K562 (cell line): ENCODE data around the gene PIKFYVE. TPM values are rescaled to one million over a fixed set of nuclear protein-coding genes. Genes with fewer than 3 reads are reported as not detected.

Experiments
- ATAC-seq: fragments of 200-7000 bp; cut with Tn5 transposase; 3 replicates; pipeline ENCODE4 v1.9.1; 2020; ENCODE audit warnings: moderate library complexity
- BruUV-seq: library from RNA; stranded (reverse); fragments of 400-500 nt; replicated peaks from 2 replicates; lab custom pipeline; 2021; lab: Mats Ljungman, UMichigan
- CTCF ChIA-PET: fragments of 300-600 bp; formaldehyde crosslinking; extraction: SDS; loops from one replicate; lab custom pipeline; 2021; ENCODE audit warnings: low intra/inter-chr PET ratio; lab: Yijun Ruan, JAX
- POLR2A ChIA-PET: fragments of 300-600, 350-650 bp; sonication (Branson Sonifier 250); formaldehyde crosslinking; extraction: SDS; loops from one replicate; lab custom pipeline; 2021; ENCODE audit warnings: antibody characterized with exemption, inconsistent platforms; lab: Yijun Ruan, JAX
- DNase-seq, 4 experiments: peaks; one replicate each; pipeline versions ENCODE4 v3.0.0 to v3.0.0-alpha.2; 2011 to 2018; ENCODE audit warnings: low spot score in 3 of 4, mixed read lengths in 3 of 4; ENCODE audit errors: extremely low read depth in 1 of 4
- FAIRE-seq: peaks from 2 replicates; lab custom pipeline; 2011; peaks lifted over from hg19 to GRCh38; lab: Jason Lieb, UNC
- H2AFZ ChIP-seq: 2 replicates; pipeline ENCODE4 v1.6.0; 2011; ENCODE audit warnings: low read depth, low read length, control low read depth, inconsistent platforms
- H3K27ac ChIP-seq: fragments of 200-600 bp; 3 replicates; pipeline ENCODE4 v1.8.0; 2011; ENCODE audit warnings: low read depth, mild to moderate bottlenecking, control low read depth, inconsistent platforms, low read length, moderate library complexity, mixed read lengths; ENCODE audit errors: extremely low read depth
- H3K27me3 ChIP-seq, 2 experiments: fragments of 300-600 bp in 1 of 2; 2 replicates in 1 of 2; 3 replicates in 1 of 2; pipeline versions ENCODE4 v1.6.0 to v1.8.0; 2011; ENCODE audit warnings: inconsistent platforms in 2 of 2, low read length in 2 of 2, mild to moderate bottlenecking in 1 of 2, mixed read lengths in 1 of 2, moderate library complexity in 1 of 2; ENCODE audit not compliant: control insufficient read depth in 2 of 2, insufficient read depth in 2 of 2
- H3K36me3 ChIP-seq: fragments of 300-600 bp; 3 replicates; pipeline ENCODE4 v1.8.0; 2011; ENCODE audit warnings: mild to moderate bottlenecking, low read length, inconsistent platforms; ENCODE audit not compliant: control insufficient read depth, insufficient read depth
- H3K4me1 ChIP-seq, 2 experiments: fragments of 200-600 bp in 1 of 2; replicated peaks in 1 of 2; 2 replicates in 1 of 2; 3 replicates in 1 of 2; pipeline versions ENCODE4 v1.5.1 to v1.8.0; 2011; ENCODE audit warnings: inconsistent platforms in 2 of 2, low read length in 2 of 2, mild to moderate bottlenecking in 1 of 2, mixed read lengths in 1 of 2, moderate library complexity in 1 of 2; ENCODE audit not compliant: control insufficient read depth in 2 of 2, insufficient read depth in 2 of 2
- H3K4me2 ChIP-seq: 2 replicates; pipeline ENCODE4 v1.6.1; 2011; ENCODE audit warnings: low read length, control low read depth, inconsistent platforms, mixed read lengths; ENCODE audit not compliant: insufficient read depth
- H3K4me3 ChIP-seq: fragments of 200-600 bp; sonication (generic), shearing (Covaris generic); 2 replicates; pipeline ENCODE4 v1.5.1; 2016; ENCODE audit warnings: control low read depth, inconsistent platforms
- H3K79me2 ChIP-seq: fragments of 200-600 bp; 3 replicates; pipeline ENCODE4 v1.8.0; 2011; ENCODE audit warnings: low read length, inconsistent platforms; ENCODE audit not compliant: control insufficient read depth, insufficient read depth
- H3K9ac ChIP-seq, 2 experiments: 2 replicates each; pipeline versions ENCODE4 v1.6.0 to v1.6.1; 2011; ENCODE audit warnings: low read depth in 2 of 2, low read length in 2 of 2, control low read depth in 1 of 2, inconsistent platforms in 1 of 2, mild to moderate bottlenecking in 1 of 2, mixed read lengths in 1 of 2; ENCODE audit not compliant: insufficient read depth in 1 of 2
- H3K9me1 ChIP-seq: one replicate; pipeline ENCODE4 v1.6.0; 2011; ENCODE audit warnings: inconsistent platforms, mild to moderate bottlenecking, low read length, moderate library complexity; ENCODE audit not compliant: control insufficient read depth, insufficient read depth
- H3K9me3 ChIP-seq: replicated peaks from 2 replicates; pipeline ENCODE4 v1.5.1; 2011; ENCODE audit warnings: low read depth, low read length, inconsistent platforms; ENCODE audit not compliant: control insufficient read depth, insufficient read depth
- H4K20me1 ChIP-seq: replicated peaks from 2 replicates; pipeline ENCODE4 v1.6.1; 2011; ENCODE audit warnings: low read length, inconsistent platforms, mixed read lengths; ENCODE audit not compliant: control insufficient read depth, insufficient read depth
- CHAMP1 ChIP-seq: fragments of 450-650 bp; IDR thresholded peaks from 2 replicates; pipeline ENCODE4 v1.6.1; 2016; ENCODE audit warnings: mild to moderate bottlenecking
- CHD4 ChIP-seq: fragments of 200-600 bp; sonication (generic); IDR thresholded peaks from 3 replicates; pipeline ENCODE4 v1.6.1; 2012; ENCODE audit warnings: low read depth, mild to moderate bottlenecking, mixed read lengths, low read length, inconsistent platforms; ENCODE audit not compliant: insufficient read depth, insufficient replicate concordance, poor library complexity, severe bottlenecking
- DLX4 ChIP-seq: fragments of 250-450 bp; sonication (Bioruptor Pico); IDR thresholded peaks from 2 replicates; pipeline ENCODE4 v1.6.1; 2021; ENCODE audit warnings: mild to moderate bottlenecking
- FOXO4 ChIP-seq: fragments of 450-650 bp; formaldehyde crosslinking; IDR thresholded peaks from 2 replicates; pipeline ENCODE4 v1.4.0; 2020; ENCODE audit warnings: mild to moderate bottlenecking, moderate library complexity
- HMGN3 ChIP-seq: IDR thresholded peaks from 2 replicates; pipeline ENCODE4 v1.6.1; 2011; ENCODE audit warnings: borderline replicate concordance, low read depth, mild to moderate bottlenecking, mixed read lengths, low read length; ENCODE audit not compliant: insufficient read length; ENCODE audit errors: extremely low read depth
- POLR2AphosphoS2 ChIP-seq: IDR thresholded peaks from 2 replicates; pipeline ENCODE4 v1.6.1; 2012; ENCODE audit warnings: low read length, improper control_type of control experiment
- SOX6 ChIP-seq: fragments of 450-650 bp; IDR thresholded peaks from 2 replicates; pipeline ENCODE4 v1.6.1; 2014; ENCODE audit warnings: mild to moderate bottlenecking
- SREBF2 ChIP-seq: sonication (generic); formaldehyde crosslinking; IDR thresholded peaks from 2 replicates; pipeline ENCODE4 v1.4.0; 2020; ENCODE audit warnings: mild to moderate bottlenecking, missing genetic modification reagents
- SRSF3 ChIP-seq: fragments of 200-400 bp; formaldehyde crosslinking; IDR thresholded peaks from 2 replicates; pipeline ENCODE4 v1.6.1; 2016; ENCODE audit warnings: mild to moderate bottlenecking, low read length, moderate library complexity; ENCODE audit not compliant: insufficient read depth
- TCF7 ChIP-seq: sonication (generic); IDR thresholded peaks from 2 replicates; pipeline ENCODE4 v1.6.1; 2016; ENCODE audit warnings: antibody characterized with exemption, borderline replicate concordance
- ZBTB17 ChIP-seq: fragments of 450-650 bp; formaldehyde crosslinking; IDR thresholded peaks from 2 replicates; pipeline ENCODE4 v1.4.0; 2020; ENCODE audit warnings: mild to moderate bottlenecking
- ZNF282 ChIP-seq: sonication (generic); formaldehyde crosslinking; IDR thresholded peaks from 2 replicates; pipeline ENCODE4 v1.8.1; 2023; ENCODE audit warnings: missing genetic modification reagents
- ZNF830 ChIP-seq: fragments of 250-450 bp; sonication (Bioruptor Pico); IDR thresholded peaks from 2 replicates; pipeline ENCODE4 v1.5.0; 2021; ENCODE audit warnings: mild to moderate bottlenecking
- WGBS: fragments of 100-300 bp; shearing (Covaris generic); methylation state at CpG from one replicate; pipeline ENCODE4 v1.1.6; 2016; ENCODE audit warnings: low coverage, mixed read lengths; ENCODE audit not compliant: insufficient coverage; ENCODE audit errors: missing lambda C conversion rate; 5-methylcytosine and 5-hydroxymethylcytosine counted together
- in situ Hi-C: fragments of 300-500 bp; cut with MboI; formaldehyde crosslinking; loops from 4 replicates; pipeline ENCODE4 v1.15.0; 2018; ENCODE audit warnings: inconsistent platforms, mixed read lengths
- intact Hi-C: fragments of 100-400 bp; cut with micrococcal nuclease; formaldehyde crosslinking; loops from 2 replicates; pipeline ENCODE4 v1.14.2; 2022
- polyA plus RNA-seq, 8 experiments: library from polyadenylated mRNA; depleted of rRNA in 4 of 8; stranded (reverse) in 5 of 8; unstranded in 3 of 8; fragments of >200 nt; fragmentation: Nextera tagmentation in 2 of 8; fragmentation: Illumina TruSeq in 1 of 8; extraction: Ambion mirVana in 2 of 8; extraction: Trizol in 1 of 8; gene quantifications; 2 replicates each; pipeline versions ENCODE4 v1.2.1 to v1.2.3, GENCODE V29; 2011 to 2014; ENCODE audit warnings: inconsistent platforms in 1 of 8, missing spikeins in 1 of 8
- total RNA-seq, 7 experiments: library from RNA; depleted of rRNA in 6 of 7; stranded (reverse); fragments of >200 nt in 6 of 7; fragmentation: Illumina TruSeq in 2 of 7; extraction: Trizol in 2 of 7; gene quantifications; 2 replicates each; pipeline versions ENCODE4 v1.2.1 to v1.2.3, GENCODE V29; 2011 to 2021; ENCODE audit warnings: low replicate concordance in 1 of 7
- TF ChIP-seq, protein P1 (sequence below): fragments of 450-650 bp; formaldehyde crosslinking; IDR thresholded peaks from 2 replicates; pipeline ENCODE4 v1.4.0; 2022; ENCODE audit warnings: missing genetic modification characterization

PIKFYVE gene
- total and polyA plus RNA-seq, 9 of the 15 experiments (the other 6 are each of a cell fraction or from before 2014, with no cell fraction given): 3.6 to 25.6 (median 16.7) TPM

- ATAC-seq (no peak), FAIRE-seq (no peak), DNase-seq (no peak)
- POLR2A ChIA-PET: interaction anchor here (1.0 kb wide), 2 partner anchors 10 to 18 kb away, joined by 3 to 4 read pairs; no protein-coding TSS in a partner anchor
- CTCF ChIA-PET: no interaction called here
- no peak overlapping the region for H2AFZ ChIP-seq
- no peaks in the 10 kb centered on the region for H3K79me2 ChIP-seq
- WGBS: 90% methylated on average over 3 of the region's 3 CpGs
- no peak overlapping the region for H3K4me3 ChIP-seq
- H4K20me1 ChIP-seq: no peaks in the 10 kb centered on the region
- TF ChIP-seq POLR2AphosphoS2 (no peak), ZNF282 (CRISPR knock-in tag) (no peak), ZNF830 (CRISPR knock-in tag) (no peak), SRSF3 (no peak), SREBF2 (no peak), HMGN3 (no peak), ZBTB17 (CRISPR knock-in tag) (no peak), CHD4 (no peak), FOXO4 (no peak), SOX6 (no peak), CHAMP1 (no peak), DLX4 (no peak), TCF7 (no peak)
- TF ChIP-seq, protein P1, sequence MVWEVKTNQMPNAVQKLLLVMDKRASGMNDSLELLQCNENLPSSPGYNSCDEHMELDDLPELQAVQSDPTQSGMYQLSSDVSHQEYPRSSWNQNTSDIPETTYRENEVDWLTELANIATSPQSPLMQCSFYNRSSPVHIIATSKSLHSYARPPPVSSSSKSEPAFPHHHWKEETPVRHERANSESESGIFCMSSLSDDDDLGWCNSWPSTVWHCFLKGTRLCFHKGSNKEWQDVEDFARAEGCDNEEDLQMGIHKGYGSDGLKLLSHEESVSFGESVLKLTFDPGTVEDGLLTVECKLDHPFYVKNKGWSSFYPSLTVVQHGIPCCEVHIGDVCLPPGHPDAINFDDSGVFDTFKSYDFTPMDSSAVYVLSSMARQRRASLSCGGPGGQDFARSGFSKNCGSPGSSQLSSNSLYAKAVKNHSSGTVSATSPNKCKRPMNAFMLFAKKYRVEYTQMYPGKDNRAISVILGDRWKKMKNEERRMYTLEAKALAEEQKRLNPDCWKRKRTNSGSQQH (CRISPR knock-in tag): no peak
- H3K27ac ChIP-seq: no peak overlapping the region
- H3K9me3 ChIP-seq: no peaks in the 10 kb centered on the region
- intact Hi-C loops (no loop called here), in situ Hi-C loops (no loop called here)
- no peak overlapping the region for H3K9ac ChIP-seq
- H3K4me2 ChIP-seq: no peak overlapping the region
- no peaks in the 10 kb centered on the region for H3K9me1 ChIP-seq
- H3K36me3 ChIP-seq: peaks cover 65% of the 10 kb centered on the region
- BruUV-seq: no TSS peak
- peaks cover 0 to 4% of the 10 kb centered on the region in 2 experiments; a peak in 1 of 5 replicates for H3K4me1 ChIP-seq
- H3K27me3 ChIP-seq: no peaks in the 10 kb centered on the region
Measured at GRCh38 chr2:208354964-208355381, 88.9 kb downstream of the PIKFYVE start.
